CD14-positive monocyte (primary cell): ENCODE results near the gene MAP3K9. TPM values are rescaled to one million over a fixed set of nuclear protein-coding genes. Genes with fewer than 3 reads are reported as not detected.

Experiments
- DNase-seq, 3 donors: peaks; one replicate each; pipeline ENCODE4 v3.0.0-alpha.2; 2011 to 2022
- H2AFZ ChIP-seq: 2 replicates; pipeline ENCODE4 v1.6.0; 2012; ENCODE audit warnings: mild to moderate bottlenecking, low read depth, low read length, inconsistent platforms; ENCODE audit not compliant: insufficient read depth, poor library complexity, severe bottlenecking
- H3K27ac ChIP-seq, 2 donors: 1 replicate in 1 of 2; 2 replicates in 1 of 2; pipeline ENCODE4 v1.5.1; 2012 to 2013; ENCODE audit warnings: low read length in 2 of 2, control low read depth in 1 of 2, inconsistent platforms in 1 of 2, low read depth in 1 of 2, mild to moderate bottlenecking in 1 of 2
- H3K27me3 ChIP-seq, 2 donors: one replicate each; pipeline versions ENCODE4 v1.6.0 to v1.6.1; 2011 to 2013; ENCODE audit warnings: low read length in 2 of 2; ENCODE audit not compliant: control insufficient read depth in 2 of 2, insufficient read depth in 2 of 2
- H3K36me3 ChIP-seq, 2 donors: replicated peaks in 1 of 2; 1 replicate in 1 of 2; 2 replicates in 1 of 2; pipeline versions ENCODE4 v1.5.1 to v1.6.1; 2012 to 2013; ENCODE audit warnings: low read length in 2 of 2, control low read depth in 1 of 2, inconsistent platforms in 1 of 2, mild to moderate bottlenecking in 1 of 2; ENCODE audit not compliant: insufficient read depth in 2 of 2, control insufficient read depth in 1 of 2
- H3K4me1 ChIP-seq, 2 donors: 1 replicate in 1 of 2; 2 replicates in 1 of 2; pipeline versions ENCODE4 v1.5.1 to v1.6.1; 2012 to 2013; ENCODE audit warnings: low read length in 2 of 2, control low read depth in 1 of 2, inconsistent platforms in 1 of 2, mild to moderate bottlenecking in 1 of 2, moderate library complexity in 1 of 2; ENCODE audit not compliant: insufficient read depth in 2 of 2, control insufficient read depth in 1 of 2
- H3K4me2 ChIP-seq: replicated peaks from 2 replicates; pipeline ENCODE3; 2012; ENCODE audit warnings: low read length, moderate library complexity, mild to moderate bottlenecking; ENCODE audit not compliant: poor library complexity, severe bottlenecking; ENCODE audit errors: extremely low read depth
- H3K4me3 ChIP-seq, 3 experiments: fragments of 200-600 bp in 1 of 3; sonication (generic) in 1 of 3; replicated peaks in 1 of 3; 1 replicate in 2 of 3; 2 replicates in 1 of 3; pipeline ENCODE4 v1.5.1; 2011 to 2013; ENCODE audit warnings: low read length in 3 of 3, mild to moderate bottlenecking in 3 of 3, control low read depth in 2 of 3, low read depth in 2 of 3, inconsistent platforms in 1 of 3, moderate library complexity in 1 of 3
- H3K79me2 ChIP-seq: 2 replicates; pipeline ENCODE4 v1.6.0; 2012; ENCODE audit warnings: mild to moderate bottlenecking, control low read depth, inconsistent platforms, low read length, moderate library complexity; ENCODE audit not compliant: insufficient read depth
- H3K9ac ChIP-seq: 2 replicates; pipeline ENCODE4 v1.6.0; 2017; ENCODE audit warnings: low read length, mild to moderate bottlenecking; ENCODE audit not compliant: insufficient read depth, poor library complexity, severe bottlenecking
- H3K9me3 ChIP-seq, 2 donors: replicated peaks in 1 of 2; 1 replicate in 1 of 2; 2 replicates in 1 of 2; pipeline versions ENCODE4 v1.5.1 to v1.6.1; 2012 to 2013; ENCODE audit warnings: low read length in 2 of 2, control low read depth in 1 of 2; ENCODE audit not compliant: control insufficient read depth in 1 of 2, insufficient read depth in 1 of 2
- H4K20me1 ChIP-seq: 2 replicates; pipeline ENCODE4 v1.6.0; 2012; ENCODE audit warnings: mild to moderate bottlenecking, low read length, control low read depth, moderate library complexity; ENCODE audit not compliant: insufficient read depth
- H3K27ac Mint-ChIP-seq, 7 donors: one replicate each; pipeline ENCODE4 v1.8.0; 2020; ENCODE audit warnings: mild to moderate bottlenecking in 7 of 7, mixed read lengths in 7 of 7, moderate library complexity in 6 of 7, inconsistent platforms in 2 of 7
- H3K27me3 Mint-ChIP-seq, 3 donors: one replicate each; pipeline ENCODE4 v1.8.0; 2021 to 2022; ENCODE audit warnings: low read depth in 3 of 3, mild to moderate bottlenecking in 3 of 3, mixed read lengths in 3 of 3, moderate library complexity in 3 of 3, inconsistent platforms in 1 of 3
- H3K36me3 Mint-ChIP-seq, 2 donors: one replicate each; pipeline ENCODE4 v1.8.0; 2020; ENCODE audit warnings: mixed read lengths in 2 of 2, inconsistent platforms in 1 of 2, mild to moderate bottlenecking in 1 of 2
- H3K4me1 Mint-ChIP-seq: one replicate; pipeline ENCODE4 v1.8.0; 2020; ENCODE audit warnings: mild to moderate bottlenecking, mixed read lengths
- H3K4me3 Mint-ChIP-seq, 2 donors: one replicate each; pipeline ENCODE4 v1.8.0; 2020; ENCODE audit warnings: mild to moderate bottlenecking in 2 of 2, mixed read lengths in 2 of 2, moderate library complexity in 1 of 2
- H3K9me3 Mint-ChIP-seq, 7 donors: one replicate each; pipeline ENCODE4 v1.8.0; 2020 to 2022; ENCODE audit warnings: mixed read lengths in 7 of 7, mild to moderate bottlenecking in 6 of 7, moderate library complexity in 6 of 7, inconsistent platforms in 2 of 7
- CTCF ChIP-seq: fragments of 200-600 bp; IDR thresholded peaks from one replicate; pipeline ENCODE4 v1.8.0; 2022; ENCODE audit warnings: antibody characterized with exemption, mild to moderate bottlenecking
- WGBS: methylation state at CpG from one replicate; pipeline ENCODE4 v1.1.5; 2013; ENCODE audit warnings: missing lambda C conversion rate; ENCODE audit not compliant: insufficient coverage; 5-methylcytosine and 5-hydroxymethylcytosine counted together
- intact Hi-C, 2 donors: fragments of 100-400 bp; cut with micrococcal nuclease; formaldehyde crosslinking; loops; one replicate each; pipeline versions ENCODE4 v1.15.0 to v1.15.1; 2023
- polyA plus RNA-seq, 3 donors: library from polyadenylated mRNA; depleted of rRNA in 1 of 3; unstranded in 2 of 3; stranded (reverse) in 1 of 3; fragments of 300-500 nt in 2 of 3; fragments of >200 nt in 1 of 3; fragmentation: Illumina TruSeq in 2 of 3; gene quantifications; 1 replicate in 2 of 3; 2 replicates in 1 of 3; pipeline ENCODE4 v1.2.3, GENCODE V29; 2012 to 2021

Gene MAP3K9
- polyA plus RNA-seq, 3 donors: 0.01 TPM; not detected in 2

GRCh38 chr14:70708717-70709570 lies 100.4 kb downstream of the MAP3K9 start:
- H3K9me3 Mint-ChIP-seq: no peaks in the 10 kb centered on the region
- no peak overlapping the region for H3K4me3 ChIP-seq
- no peak for DNase-seq
- no peak for TF ChIP-seq CTCF
- H3K36me3 Mint-ChIP-seq: peaks cover 0 to 3% of the 10 kb centered on the region in 2 donors
- no peaks in the 10 kb centered on the region for H4K20me1 ChIP-seq
- H3K4me2 ChIP-seq: no peak overlapping the region
- no peak overlapping the region for H3K4me3 Mint-ChIP-seq
- H3K9me3 ChIP-seq: no peaks in the 10 kb centered on the region
- H3K79me2 ChIP-seq: no peaks in the 10 kb centered on the region
- peaks cover 9% of the 10 kb centered on the region for H3K4me1 Mint-ChIP-seq
- H3K4me1 ChIP-seq: peaks cover 2 to 7% of the 10 kb centered on the region in 2 donors
- H3K36me3 ChIP-seq: no peaks in the 10 kb centered on the region
- WGBS: 100% methylated on average over 4 of the region's 15 CpGs
- H3K27ac Mint-ChIP-seq: no peak overlapping the region
- no peak overlapping the region for H3K9ac ChIP-seq
- H3K27me3 Mint-ChIP-seq: peaks cover 3 to 7% (median 6%) of the 10 kb centered on the region in 3 donors
- no peaks in the 10 kb centered on the region for H3K27me3 ChIP-seq
- no peak overlapping the region for H2AFZ ChIP-seq
- no peak overlapping the region for H3K27ac ChIP-seq
- intact Hi-C loops: no loop called here

- Mint-ChIP-seq H3K36me3 (peaks cover 0 to 3% of the 10 kb centered on the region in 2 donors), H3K9me3 (no peaks in the 10 kb centered on the region), H3K4me1 (peaks cover 12% of the 10 kb centered on the region), H3K4me3 (no peak overlapping the region), H3K27me3 (peaks cover 3 to 10% (median 5%) of the 10 kb centered on the region in 3 donors), H3K27ac (no peak overlapping the region)
- H3K9me3 ChIP-seq: no peaks in the 10 kb centered on the region
- no peaks in the 10 kb centered on the region for H3K79me2 ChIP-seq
- no peaks in the 10 kb centered on the region for H4K20me1 ChIP-seq
- no peak overlapping the region for H3K9ac ChIP-seq
- intact Hi-C loops: no loop called here
- peaks cover 5 to 11% of the 10 kb centered on the region in 2 donors for H3K4me1 ChIP-seq
- TF ChIP-seq CTCF: no peak
- H3K27ac ChIP-seq: no peak overlapping the region
- H3K27me3 ChIP-seq: no peaks in the 10 kb centered on the region
- no peaks in the 10 kb centered on the region for H3K36me3 ChIP-seq
- WGBS: 47% methylated on average over 4 of the region's 6 CpGs
- H2AFZ ChIP-seq: no peak overlapping the region
- DNase-seq: peak in 1 of 3 donors; percentile 34
- no peak overlapping the region for H3K4me2 ChIP-seq
- no peak overlapping the region for H3K4me3 ChIP-seq
Observed at GRCh38 chr14:70707138-70708038, 101.9 kb downstream of the MAP3K9 start.
